DOHH2 (cell line): Measurements from ENCODE around the gene PODXL.

Experiments
- EZH2phosphoT487 ChIP-seq: fragments of 200-600 bp; sonication (generic); IDR thresholded peaks from 2 replicates; pipeline ENCODE4 v1.6.1; 2017; ENCODE audit warnings: borderline replicate concordance, mild to moderate bottlenecking, antibody characterized with exemption, low read length, moderate library complexity, mixed read lengths
- TF ChIP-seq, protein P1 (sequence below): fragments of 200-600 bp; sonication (generic); IDR thresholded peaks from one replicate; pipeline ENCODE4 v1.5.1; 2014; ENCODE audit warnings: antibody characterized with exemption, mild to moderate bottlenecking, low read depth, low read length; ENCODE audit not compliant: poor library complexity, severe bottlenecking

DNA sequence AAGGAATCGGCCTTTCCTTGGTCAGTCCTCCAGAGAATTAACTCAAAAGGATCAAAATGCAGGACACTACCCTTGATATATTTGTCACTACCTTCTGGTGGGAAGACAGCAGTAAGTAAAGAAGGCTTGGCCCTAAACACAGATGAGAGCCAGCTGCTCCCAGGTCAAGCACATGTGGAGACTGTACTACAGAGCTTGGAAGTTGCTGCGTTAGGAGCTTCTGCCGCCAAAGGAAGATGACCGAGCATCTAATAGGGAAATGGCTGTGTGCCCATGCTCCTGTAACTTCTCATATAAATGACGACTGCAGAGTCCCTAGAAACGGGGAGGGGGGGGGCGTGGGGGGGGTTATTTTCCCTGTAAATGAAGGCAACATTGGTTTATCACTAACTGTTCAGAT lies 59.0 kb downstream of the PODXL start:
- TF ChIP-seq, protein P1, sequence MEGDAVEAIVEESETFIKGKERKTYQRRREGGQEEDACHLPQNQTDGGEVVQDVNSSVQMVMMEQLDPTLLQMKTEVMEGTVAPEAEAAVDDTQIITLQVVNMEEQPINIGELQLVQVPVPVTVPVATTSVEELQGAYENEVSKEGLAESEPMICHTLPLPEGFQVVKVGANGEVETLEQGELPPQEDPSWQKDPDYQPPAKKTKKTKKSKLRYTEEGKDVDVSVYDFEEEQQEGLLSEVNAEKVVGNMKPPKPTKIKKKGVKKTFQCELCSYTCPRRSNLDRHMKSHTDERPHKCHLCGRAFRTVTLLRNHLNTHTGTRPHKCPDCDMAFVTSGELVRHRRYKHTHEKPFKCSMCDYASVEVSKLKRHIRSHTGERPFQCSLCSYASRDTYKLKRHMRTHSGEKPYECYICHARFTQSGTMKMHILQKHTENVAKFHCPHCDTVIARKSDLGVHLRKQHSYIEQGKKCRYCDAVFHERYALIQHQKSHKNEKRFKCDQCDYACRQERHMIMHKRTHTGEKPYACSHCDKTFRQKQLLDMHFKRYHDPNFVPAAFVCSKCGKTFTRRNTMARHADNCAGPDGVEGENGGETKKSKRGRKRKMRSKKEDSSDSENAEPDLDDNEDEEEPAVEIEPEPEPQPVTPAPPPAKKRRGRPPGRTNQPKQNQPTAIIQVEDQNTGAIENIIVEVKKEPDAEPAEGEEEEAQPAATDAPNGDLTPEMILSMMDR = no peak
- no peak for TF ChIP-seq EZH2phosphoT487
